ENCODE results near the gene CTU2.

CTU2 gene

GRCh38 chr16:88681709-88682451, 24.4 kb upstream of the CTU2 start:
- DNase-seq, result peak; percentile 90

DNA sequence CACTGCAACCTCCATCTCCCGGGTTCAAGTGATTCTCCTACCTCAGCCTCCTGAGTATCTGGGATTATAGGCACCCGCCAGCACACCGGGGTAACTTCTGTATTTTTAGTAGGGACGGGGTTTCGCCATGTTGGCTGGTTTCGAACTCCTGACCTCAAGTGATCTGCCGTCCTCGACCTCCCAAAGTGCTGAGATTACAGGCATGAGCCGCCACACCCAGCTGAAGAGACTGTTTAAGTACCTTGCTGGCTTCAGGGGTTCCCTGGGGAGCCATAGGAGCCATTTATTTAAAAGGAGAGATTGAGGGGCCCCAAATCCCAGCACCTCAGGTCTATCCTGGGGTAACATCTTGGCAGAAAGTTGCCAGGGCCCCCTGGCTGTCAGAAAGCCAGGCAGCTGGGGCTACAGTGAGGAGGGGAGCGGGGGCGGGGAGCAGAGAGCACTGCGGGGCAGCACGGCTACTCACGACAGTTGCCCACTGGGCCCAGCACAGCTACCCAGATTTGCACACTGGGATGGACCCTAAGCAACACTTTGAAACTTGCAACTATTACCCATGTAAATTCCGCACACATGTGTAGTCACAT, 21.6 kb upstream of the CTU2 start:
- peak; percentile 66 for DNase-seq

DNA sequence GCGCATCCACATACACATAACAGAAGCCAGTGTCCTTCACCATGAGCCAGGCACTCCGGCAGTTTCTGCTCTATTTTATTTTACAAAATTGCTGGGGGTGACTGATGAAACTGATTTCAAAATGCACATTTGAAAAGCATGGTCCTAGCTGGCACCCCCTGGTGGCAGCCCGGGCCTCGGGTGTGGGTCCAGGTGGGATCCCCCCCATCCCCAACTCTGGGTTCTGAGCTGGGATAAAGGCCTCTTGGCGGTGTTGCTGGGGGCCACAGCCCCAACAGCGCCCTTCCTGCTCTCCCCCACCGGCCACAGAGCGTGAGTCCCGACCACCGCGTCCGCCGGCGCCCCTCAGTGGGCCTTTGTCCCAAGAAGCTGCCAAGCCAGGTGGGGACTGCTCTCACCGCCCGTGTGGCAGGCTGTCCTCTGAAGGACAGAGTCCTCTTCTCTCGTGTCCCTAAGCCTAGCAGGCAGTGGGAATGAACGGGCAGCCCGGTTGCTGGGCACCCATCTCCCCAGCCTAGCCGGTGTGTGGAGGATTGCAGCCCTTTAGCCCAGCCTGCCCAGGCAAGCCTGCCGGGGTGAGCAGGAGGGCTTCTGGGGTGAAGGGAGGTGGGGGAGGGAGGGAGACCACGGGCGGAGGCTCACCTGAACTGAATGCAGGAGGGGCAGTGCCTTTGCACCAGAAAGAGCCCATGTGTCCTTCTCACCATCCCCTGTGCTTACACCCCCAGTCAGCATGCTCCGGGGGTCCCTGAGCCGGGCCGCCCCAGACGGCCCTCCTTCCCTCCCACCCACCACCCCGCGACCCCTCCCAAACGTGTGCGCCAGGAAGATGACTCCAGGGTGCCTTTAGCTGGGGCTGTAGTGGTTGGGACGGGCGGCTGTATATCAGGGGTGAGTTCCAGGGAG, 20.9 kb upstream of the CTU2 start:
- peak; percentile 77 for DNase-seq

DNA sequence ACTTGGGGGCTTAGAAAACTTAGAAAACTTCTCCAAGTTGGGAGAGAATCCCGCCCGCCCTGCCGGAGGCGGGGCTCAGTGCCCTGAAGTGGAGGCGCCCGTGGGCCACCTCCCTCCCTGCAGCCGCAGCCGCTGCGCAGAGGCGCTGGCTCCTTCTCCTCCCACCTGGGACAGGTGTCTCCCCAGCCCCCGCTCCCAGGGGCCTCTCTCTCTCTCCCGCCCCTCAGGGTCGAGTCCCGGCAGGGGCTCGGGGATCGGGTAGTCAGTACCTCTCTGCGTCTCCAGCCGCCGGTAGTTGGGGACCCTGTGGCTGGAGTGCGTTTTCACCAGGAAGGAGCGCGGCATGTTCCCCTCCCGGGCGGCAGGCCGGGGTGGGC, 20.3 kb upstream of the CTU2 start:
- peak; percentile 84 for DNase-seq

DNA sequence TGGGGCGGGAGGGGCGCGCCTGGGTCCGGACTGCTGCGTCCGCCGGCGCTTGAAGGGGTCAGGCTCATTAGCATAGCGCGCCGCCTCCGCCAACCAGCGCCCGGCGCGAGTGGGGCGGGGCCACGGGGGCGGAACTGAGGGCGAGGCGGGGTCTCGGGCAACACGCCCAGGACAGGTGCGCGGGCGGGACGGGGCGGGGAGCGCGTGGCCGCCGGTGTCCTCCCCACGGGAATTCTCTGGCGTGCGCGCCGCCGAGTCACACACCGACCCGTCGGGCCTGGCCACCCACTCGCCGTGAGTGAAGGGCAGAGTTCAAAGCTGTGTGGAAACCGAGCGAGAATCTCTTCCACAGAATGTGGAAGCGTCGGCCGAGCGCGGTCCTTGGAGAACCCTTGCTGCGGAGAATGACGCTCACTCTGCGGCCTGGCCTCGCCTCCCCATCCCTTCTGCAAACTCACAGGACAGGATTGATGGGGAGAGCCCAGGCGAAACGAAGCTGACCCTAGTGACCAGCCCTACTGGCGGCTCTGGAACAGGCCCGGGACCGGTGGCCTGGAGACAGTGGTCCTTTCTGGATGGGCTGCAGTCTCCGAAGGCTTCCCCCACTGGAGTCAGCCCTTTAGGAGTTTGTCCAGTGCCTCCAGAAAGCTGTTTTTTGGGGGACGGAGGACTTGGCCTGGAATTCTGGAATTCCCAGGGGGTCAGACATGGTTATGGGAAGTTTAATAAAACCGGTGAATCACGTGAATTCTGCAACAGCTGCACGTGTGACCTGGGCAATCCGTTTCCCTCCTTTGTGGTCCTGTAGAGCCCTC, 19.7 kb upstream of the CTU2 start, which contains the start of gene SNAI3:
TSS of gene SNAI3 (minus strand) at position 69 of the 815 bp plus-strand sequence. CDS start 101 bp downstream, outside the sequence.
- DNase-seq, result peak; percentile 90

- DNase-seq, result no peak
Measured at GRCh38 chr16:88687254-88687576, 19.1 kb upstream of the CTU2 start.

DNA sequence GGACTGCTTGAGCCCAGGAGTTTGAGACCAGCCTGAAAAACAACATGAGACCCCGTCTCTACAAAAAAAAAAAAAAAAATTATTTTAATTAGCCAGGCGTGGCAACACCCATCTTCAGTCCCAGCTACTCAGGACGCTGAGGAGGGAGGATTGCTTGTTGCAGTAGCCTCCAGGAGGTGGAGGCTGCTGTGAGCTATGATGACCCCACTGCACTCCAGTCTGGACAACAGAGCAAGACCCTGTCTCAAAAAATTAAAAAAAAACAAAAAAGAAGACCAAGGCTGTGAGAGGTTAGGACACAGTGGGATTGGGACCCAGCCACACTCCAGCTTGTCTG, 18.7 kb upstream of the CTU2 start:
- no peak for DNase-seq

DNA sequence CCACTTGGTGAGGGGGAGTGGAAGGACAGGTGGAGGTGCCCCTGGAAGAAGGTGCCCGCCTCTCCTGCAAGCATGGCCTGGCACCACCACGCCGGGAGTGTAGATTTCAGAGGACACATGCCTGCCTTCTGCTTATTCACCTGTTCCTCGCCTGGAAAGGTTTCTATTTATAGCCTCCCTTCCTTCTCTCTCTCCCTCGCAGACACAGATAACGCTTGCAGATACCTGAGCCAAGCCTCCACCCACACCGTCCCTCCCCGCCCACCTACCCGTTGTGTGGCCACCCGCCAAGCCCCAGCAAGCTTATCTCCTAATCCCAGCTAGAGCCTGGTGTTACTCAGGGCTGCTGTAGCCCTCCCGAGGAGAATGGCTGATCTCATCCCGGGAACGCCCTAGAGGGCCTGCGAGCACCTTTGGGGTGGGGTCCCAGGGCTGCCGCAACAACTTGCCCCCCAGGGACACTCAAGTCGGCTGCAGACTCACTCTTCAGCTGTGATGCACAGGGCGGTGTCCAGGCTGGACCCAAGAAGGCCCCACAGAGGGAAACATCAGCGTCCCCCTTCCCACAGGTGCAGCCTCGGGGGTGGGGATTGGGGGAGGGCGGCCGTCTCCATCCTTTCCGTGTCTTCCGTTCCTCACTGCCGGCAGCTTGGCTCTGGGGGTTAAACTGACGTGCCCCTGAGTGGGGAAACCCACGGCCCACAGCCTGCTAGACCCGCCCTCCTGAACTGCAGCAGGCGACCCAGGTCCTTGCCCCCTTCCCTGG, 18.1 kb upstream of the CTU2 start:
- no peak for DNase-seq

GRCh38 chr16:88690341-88691128, 15.8 kb upstream of the CTU2 start:
- no peak for DNase-seq

DNA sequence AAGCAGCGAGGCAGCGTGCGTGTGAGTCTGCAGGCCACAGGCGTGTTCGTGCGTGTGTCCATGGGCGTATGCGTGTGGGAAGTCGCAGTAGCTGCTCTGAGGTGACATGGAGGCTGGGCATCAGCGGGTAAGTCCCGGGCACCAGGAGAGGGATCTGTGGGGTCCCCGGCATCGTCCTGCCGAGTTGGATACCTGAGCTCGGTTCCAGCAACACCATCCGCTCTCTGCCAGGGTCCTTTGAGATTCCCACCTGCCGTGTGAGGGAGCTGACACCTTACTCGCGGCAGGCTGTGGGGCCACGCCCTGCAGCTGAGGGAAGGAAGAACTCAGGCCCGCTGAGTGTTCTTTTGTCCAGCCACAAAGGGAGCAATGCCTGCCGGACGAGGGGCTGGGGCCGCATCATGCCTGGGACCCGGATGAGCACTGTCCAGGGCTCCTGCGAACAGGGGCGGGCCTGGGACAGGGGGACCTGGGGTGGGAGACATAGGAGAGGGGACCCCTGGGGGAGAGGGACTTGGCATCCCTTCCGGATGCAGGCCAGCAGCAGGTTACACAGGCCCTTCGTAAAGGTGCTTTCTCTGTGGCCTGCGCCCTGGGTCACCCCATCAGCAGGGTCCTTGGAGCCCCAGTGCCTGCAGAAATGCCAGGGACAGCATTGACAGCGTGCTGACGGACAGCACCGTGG, 15.0 kb upstream of the CTU2 start:
- no peak for DNase-seq

- DNase-seq, result no peak
Measured at GRCh38 chr16:88691924-88692560, 14.3 kb upstream of the CTU2 start.

DNA sequence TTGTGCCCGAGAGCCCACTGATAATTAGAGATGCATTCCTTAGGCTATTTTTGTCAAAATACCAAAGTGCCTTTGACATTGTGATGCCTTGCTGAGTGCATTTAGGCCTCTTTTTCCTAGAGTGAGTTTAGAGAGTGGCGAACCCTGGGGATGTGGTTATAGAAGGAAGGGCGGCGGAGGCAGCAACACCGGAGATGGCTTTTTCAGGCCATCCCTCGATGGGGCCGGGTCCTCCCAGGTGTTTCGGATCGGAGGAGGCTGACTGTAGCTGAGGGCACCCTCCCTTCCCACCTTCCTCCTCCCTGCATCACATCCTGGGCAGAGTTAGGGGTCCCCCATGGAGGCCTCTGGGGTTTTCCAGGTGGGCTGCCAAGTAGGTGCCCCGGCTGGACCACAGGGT, 13.4 kb upstream of the CTU2 start:
- DNase-seq, result no peak

- no peak for DNase-seq
Measured at GRCh38 chr16:88693420-88694177, 12.7 kb upstream of the CTU2 start.

GRCh38 chr16:88694221-88695087, 11.8 kb upstream of the CTU2 start:
- no peak for DNase-seq

GRCh38 chr16:88695218-88695617, 11.1 kb upstream of the CTU2 start:
- no peak for DNase-seq

GRCh38 chr16:88695753-88696152, 10.6 kb upstream of the CTU2 start:
- no peak for DNase-seq

GRCh38 chr16:88696441-88696840, 9.9 kb upstream of the CTU2 start:
- DNase-seq, result no peak

- DNase-seq, result no peak
Measured at GRCh38 chr16:88697116-88697830, 9.0 kb upstream of the CTU2 start.
